ENCODE results near the gene CPEB3. TPM values are rescaled to one million over a fixed set of nuclear protein-coding genes. Genes with fewer than 3 reads are reported as not detected.
A peak's percentile ranks its signal among the peaks of the same experiment; 100 is the strongest.

The CPEB3 gene
- total RNA-seq, 6 experiments from 2014 or later: 0.85 to 1.1 (median 1.0) TPM

GRCh38 chr10:92126100-92126650 lies 164.7 kb downstream of the CPEB3 start:
- H3K4me3 Mint-ChIP-seq: no peak overlapping the region
- TF ChIP-seq CTCF (IDR thresholded peaks at IDR 0.05): no peak
- peaks cover 24% of the 10 kb centered on the region for H3K4me1 Mint-ChIP-seq (ENCODE audit: low read depth)
- H3K9me3 Mint-ChIP-seq: no peaks in the 10 kb centered on the region
- no peaks in the 10 kb centered on the region for H3K36me3 Mint-ChIP-seq (ENCODE audit: low read depth)
- H3K27me3 Mint-ChIP-seq (ENCODE audit: insufficient read depth): peaks cover 7% of the 10 kb centered on the region
- no peak overlapping the region for H3K27ac Mint-ChIP-seq
- no peak for DNase-seq

GRCh38 chr10:92125144-92125543 lies 165.7 kb downstream of the CPEB3 start:
- no peak for TF ChIP-seq CTCF (IDR thresholded peaks at IDR 0.05)
- peaks cover 7% of the 10 kb centered on the region for H3K27me3 Mint-ChIP-seq (ENCODE audit: insufficient read depth)
- no peaks in the 10 kb centered on the region for H3K36me3 Mint-ChIP-seq (ENCODE audit: low read depth)
- no peaks in the 10 kb centered on the region for H3K9me3 Mint-ChIP-seq
- H3K4me3 Mint-ChIP-seq: no peak overlapping the region
- no peak overlapping the region for H3K27ac Mint-ChIP-seq
- H3K4me1 Mint-ChIP-seq (ENCODE audit: low read depth): peaks cover 24% of the 10 kb centered on the region
- DNase-seq: no peak

GRCh38 chr10:92124616-92125143 lies 166.2 kb downstream of the CPEB3 start:
- Mint-ChIP-seq H3K36me3 (ENCODE audit: low read depth) (no peaks in the 10 kb centered on the region), H3K27me3 (ENCODE audit: insufficient read depth) (peaks cover 7% of the 10 kb centered on the region), H3K4me3 (no peak overlapping the region), H3K9me3 (no peaks in the 10 kb centered on the region), H3K27ac (no peak overlapping the region; the same call in 1 of the 2 replicates), H3K4me1 (ENCODE audit: low read depth) (peaks cover 24% of the 10 kb centered on the region)
- DNase-seq: peak; percentile 43
- no peak for TF ChIP-seq CTCF (IDR thresholded peaks at IDR 0.05)

GRCh38 chr10:92124020-92124419 lies 166.9 kb downstream of the CPEB3 start:
- no peak for TF ChIP-seq CTCF (IDR thresholded peaks at IDR 0.05)
- Mint-ChIP-seq H3K36me3 (ENCODE audit: low read depth) (no peaks in the 10 kb centered on the region), H3K27ac (no peak overlapping the region), H3K9me3 (no peaks in the 10 kb centered on the region), H3K27me3 (ENCODE audit: insufficient read depth) (peaks cover 7% of the 10 kb centered on the region), H3K4me1 (ENCODE audit: low read depth) (peaks cover 24% of the 10 kb centered on the region), H3K4me3 (no peak overlapping the region)
- no peak for DNase-seq

- no peak for TF ChIP-seq CTCF (IDR thresholded peaks at IDR 0.05)
- H3K36me3 Mint-ChIP-seq (ENCODE audit: low read depth): no peaks in the 10 kb centered on the region
- no peak overlapping the region for H3K27ac Mint-ChIP-seq
- H3K4me1 Mint-ChIP-seq (ENCODE audit: low read depth): peaks cover 24% of the 10 kb centered on the region
- no peak overlapping the region for H3K4me3 Mint-ChIP-seq
- peaks cover 7% of the 10 kb centered on the region for H3K27me3 Mint-ChIP-seq (ENCODE audit: insufficient read depth)
- DNase-seq: no peak
- no peaks in the 10 kb centered on the region for H3K9me3 Mint-ChIP-seq
Measured at GRCh38 chr10:92122941-92123450, 167.9 kb downstream of the CPEB3 start.

Measured in HFFc6 (cell line).